HFFc6 (cell line): ENCODE results near the gene MKLN1. TPM values are rescaled to one million over a fixed set of nuclear protein-coding genes. Genes with fewer than 3 reads are reported as not detected.

Experiments
- DNase-seq: peaks from one replicate; pipeline ENCODE4 v3.0.0-alpha.2; 2018
- H3K27ac Mint-ChIP-seq: 2 replicates; pipeline ENCODE4 v1.8.0; 2020; ENCODE audit warnings: mild to moderate bottlenecking, mixed read lengths
- H3K27me3 Mint-ChIP-seq: 2 replicates; pipeline ENCODE4 v1.8.0; 2021; ENCODE audit warnings: mild to moderate bottlenecking, moderate library complexity, mixed read lengths; ENCODE audit not compliant: insufficient read depth
- H3K36me3 Mint-ChIP-seq: 2 replicates; pipeline ENCODE4 v1.8.0; 2021; ENCODE audit warnings: low read depth, mixed read lengths
- H3K4me1 Mint-ChIP-seq: 2 replicates; pipeline ENCODE4 v1.8.0; 2020; ENCODE audit warnings: low read depth, mixed read lengths
- H3K4me3 Mint-ChIP-seq: 2 replicates; pipeline ENCODE4 v1.8.0; 2020; ENCODE audit warnings: mild to moderate bottlenecking, moderate library complexity, mixed read lengths
- H3K9me3 Mint-ChIP-seq: 2 replicates; pipeline ENCODE4 v1.8.0; 2020; ENCODE audit warnings: mild to moderate bottlenecking, mixed read lengths
- CTCF ChIP-seq: fragments of 200-600 bp; sonication (generic); IDR thresholded peaks from 2 replicates; pipeline ENCODE4 v1.5.0; 2021; ENCODE audit warnings: antibody characterized with exemption, mild to moderate bottlenecking
- total RNA-seq, 6 experiments: library from RNA; stranded (reverse); fragmentation: NEBNext Ultra II Directional; extraction: Animal tissue kit (Norgen Biotek cat#: 25700); gene quantifications; 2 replicates in 1 of 6; 3 replicates in 5 of 6; pipeline ENCODE4 v1.2.3, GENCODE V29; 2021

The MKLN1 gene
- total RNA-seq, 6 experiments from 2014 or later = 31.9 to 44.7 (median 38.6) TPM

GRCh38 chr7:131364767-131365344 lies 37.2 kb downstream of the MKLN1 start:
- Mint-ChIP-seq H3K4me1 (peaks cover 79% of the 10 kb centered on the region), H3K36me3 (peaks cover 16% of the 10 kb centered on the region), H3K9me3 (no peaks in the 10 kb centered on the region), H3K27ac (no peak overlapping the region), H3K4me3 (no peak overlapping the region), H3K27me3 (no peaks in the 10 kb centered on the region)
- no peak for DNase-seq
- no peak for TF ChIP-seq CTCF

GRCh38 chr7:131365838-131366237 lies 38.2 kb downstream of the MKLN1 start:
- DNase-seq = no peak
- TF ChIP-seq CTCF = no peak
- Mint-ChIP-seq H3K9me3 (no peaks in the 10 kb centered on the region), H3K36me3 (peaks cover 16% of the 10 kb centered on the region), H3K4me3 (no peak overlapping the region), H3K27me3 (no peaks in the 10 kb centered on the region), H3K4me1 (peaks cover 79% of the 10 kb centered on the region), H3K27ac (no peak overlapping the region)

- H3K27me3 Mint-ChIP-seq = peaks cover under 1% of the 10 kb centered on the region; the same call in 1 of the 2 replicates
- no peak overlapping the region for H3K4me3 Mint-ChIP-seq
- no peaks in the 10 kb centered on the region for H3K9me3 Mint-ChIP-seq
- peaks cover 85% of the 10 kb centered on the region for H3K4me1 Mint-ChIP-seq
- peaks cover 9% of the 10 kb centered on the region for H3K36me3 Mint-ChIP-seq
- DNase-seq = no peak
- no peak overlapping the region; the same call in 1 of the 2 replicates for H3K27ac Mint-ChIP-seq
- TF ChIP-seq CTCF = no peak
Measured at GRCh38 chr7:131369354-131369753, 41.7 kb downstream of the MKLN1 start.

GRCh38 chr7:131370523-131370968 lies 42.9 kb downstream of the MKLN1 start:
- H3K27me3 Mint-ChIP-seq = peaks cover 2% of the 10 kb centered on the region; the same call in 1 of the 2 replicates
- peaks cover 9% of the 10 kb centered on the region for H3K36me3 Mint-ChIP-seq
- H3K4me3 Mint-ChIP-seq = peak overlapping the region; percentile 41; the same call in 1 of the 2 replicates
- H3K9me3 Mint-ChIP-seq = no peaks in the 10 kb centered on the region
- TF ChIP-seq CTCF = no peak
- H3K27ac Mint-ChIP-seq = peak overlapping the region; percentile 64; the same call in 1 of the 2 replicates
- peaks cover 76% of the 10 kb centered on the region for H3K4me1 Mint-ChIP-seq
- peak; percentile 25 for DNase-seq

GRCh38 chr7:131371411-131371810 lies 43.7 kb downstream of the MKLN1 start:
- peaks cover 2% of the 10 kb centered on the region; the same call in 1 of the 2 replicates for H3K27me3 Mint-ChIP-seq
- no peak for DNase-seq
- no peak for TF ChIP-seq CTCF
- no peaks in the 10 kb centered on the region for H3K9me3 Mint-ChIP-seq
- peaks cover 9% of the 10 kb centered on the region for H3K36me3 Mint-ChIP-seq
- no peak overlapping the region for H3K4me3 Mint-ChIP-seq
- H3K4me1 Mint-ChIP-seq = peaks cover 68% of the 10 kb centered on the region
- H3K27ac Mint-ChIP-seq = no peak overlapping the region
